BJ (cell line): ENCODE results near the gene ARAP1. TPM values are rescaled to one million over a fixed set of nuclear protein-coding genes. Genes with fewer than 3 reads are reported as not detected.

Experiments
- CTCF ChIA-PET: fragments of 350-600 bp; formaldehyde crosslinking; extraction: SDS; loops from one replicate; lab custom pipeline; 2021; ENCODE audit warnings: antibody characterized with exemption, inconsistent platforms; lab: Yijun Ruan, JAX
- POLR2A ChIA-PET: fragments of 300-600 bp; sonication (Branson Sonifier 250); formaldehyde crosslinking; extraction: SDS; loops from one replicate; lab custom pipeline; 2021; ENCODE audit warnings: antibody characterized with exemption; lab: Charles Lee
- DNase-seq: peaks from one replicate; pipeline ENCODE4 v3.0.0-alpha.2; 2011; ENCODE audit warnings: low read depth
- H3K27me3 ChIP-seq: 2 replicates; pipeline ENCODE4 v1.6.0; 2011; ENCODE audit warnings: low read length; ENCODE audit not compliant: control insufficient read depth, insufficient read depth
- H3K36me3 ChIP-seq: 2 replicates; pipeline ENCODE4 v1.5.1; 2011; ENCODE audit warnings: low read length; ENCODE audit not compliant: control insufficient read depth, insufficient read depth
- H3K4me3 ChIP-seq: 2 replicates; pipeline ENCODE4 v1.5.1; 2011; ENCODE audit warnings: low read depth, mild to moderate bottlenecking, control low read depth, low read length
- polyA plus RNA-seq: library from polyadenylated mRNA; depleted of rRNA; stranded (reverse); fragments of >200 nt; gene quantifications from 2 replicates; pipeline ENCODE4 v1.2.3, GENCODE V29; 2011
- TF ChIP-seq, protein P1 (sequence below): IDR thresholded peaks from 2 replicates; pipeline ENCODE4 v1.5.1; 2011; ENCODE audit warnings: low read depth, mild to moderate bottlenecking, control low read depth, inconsistent platforms, low read length, moderate library complexity; ENCODE audit not compliant: insufficient read depth

Gene ARAP1
- polyA plus RNA-seq, 1 experiment = 74.5 TPM

DNA sequence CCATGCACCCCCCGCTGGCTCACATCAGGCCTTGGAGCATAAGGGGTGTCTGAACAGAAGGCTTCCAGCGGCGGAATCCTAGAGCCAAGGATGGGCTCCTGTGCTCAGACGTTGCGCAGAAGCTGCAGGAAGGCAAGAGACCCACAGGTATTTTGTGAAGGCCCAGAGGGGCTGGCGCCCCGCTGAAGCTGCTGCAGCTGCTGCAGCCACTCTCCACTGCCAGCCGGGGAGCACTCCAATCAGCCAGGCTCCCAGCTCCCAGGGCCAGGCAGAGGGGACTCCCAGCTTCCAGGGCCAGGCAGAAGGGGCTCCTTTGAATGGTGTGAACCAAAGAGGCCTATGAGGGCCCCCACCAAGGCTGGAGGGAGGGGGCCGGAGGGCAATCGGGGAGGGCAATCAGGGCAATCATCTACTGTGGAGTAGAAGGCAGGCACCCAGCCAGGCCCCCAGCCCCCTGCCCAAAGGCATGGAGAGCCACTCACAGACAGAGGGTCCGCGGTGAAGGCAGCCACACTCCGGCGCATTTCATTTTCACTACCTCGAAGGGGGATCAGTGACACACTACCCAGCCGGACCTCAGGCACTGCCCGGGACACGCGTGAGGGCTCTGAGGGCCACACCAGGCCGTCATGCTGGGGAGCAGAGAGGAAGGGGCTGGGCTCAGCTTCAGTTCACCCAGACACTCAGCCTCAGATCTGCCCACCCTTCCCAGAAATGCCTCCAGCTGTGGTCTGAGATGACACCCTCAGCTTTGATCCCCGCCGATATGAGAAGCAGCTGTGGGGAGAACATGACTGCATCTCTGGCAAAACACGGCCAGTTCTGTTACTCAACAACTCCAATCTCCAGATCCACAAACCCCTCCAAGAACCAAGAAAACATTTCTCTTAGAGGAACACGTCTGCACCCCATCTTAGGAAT, 66.4 kb downstream of the ARAP1 start:
- Histone ChIP-seq H3K36me3 (peaks cover 29% of the 10 kb centered on the region), H3K4me3 (no peak overlapping the region), H3K27me3 (no peaks in the 10 kb centered on the region)
- TF ChIP-seq, protein P1, sequence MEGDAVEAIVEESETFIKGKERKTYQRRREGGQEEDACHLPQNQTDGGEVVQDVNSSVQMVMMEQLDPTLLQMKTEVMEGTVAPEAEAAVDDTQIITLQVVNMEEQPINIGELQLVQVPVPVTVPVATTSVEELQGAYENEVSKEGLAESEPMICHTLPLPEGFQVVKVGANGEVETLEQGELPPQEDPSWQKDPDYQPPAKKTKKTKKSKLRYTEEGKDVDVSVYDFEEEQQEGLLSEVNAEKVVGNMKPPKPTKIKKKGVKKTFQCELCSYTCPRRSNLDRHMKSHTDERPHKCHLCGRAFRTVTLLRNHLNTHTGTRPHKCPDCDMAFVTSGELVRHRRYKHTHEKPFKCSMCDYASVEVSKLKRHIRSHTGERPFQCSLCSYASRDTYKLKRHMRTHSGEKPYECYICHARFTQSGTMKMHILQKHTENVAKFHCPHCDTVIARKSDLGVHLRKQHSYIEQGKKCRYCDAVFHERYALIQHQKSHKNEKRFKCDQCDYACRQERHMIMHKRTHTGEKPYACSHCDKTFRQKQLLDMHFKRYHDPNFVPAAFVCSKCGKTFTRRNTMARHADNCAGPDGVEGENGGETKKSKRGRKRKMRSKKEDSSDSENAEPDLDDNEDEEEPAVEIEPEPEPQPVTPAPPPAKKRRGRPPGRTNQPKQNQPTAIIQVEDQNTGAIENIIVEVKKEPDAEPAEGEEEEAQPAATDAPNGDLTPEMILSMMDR = no peak
- ChIA-PET POLR2A (no interaction called here), CTCF (interaction anchor here (0.6 to 6.8 kb wide), 18 partner anchors 10 to 604 kb away, joined by 3 to 57 read pairs (median 4); partner anchors contain the start of gene STARD10)
- no peak for DNase-seq

DNA sequence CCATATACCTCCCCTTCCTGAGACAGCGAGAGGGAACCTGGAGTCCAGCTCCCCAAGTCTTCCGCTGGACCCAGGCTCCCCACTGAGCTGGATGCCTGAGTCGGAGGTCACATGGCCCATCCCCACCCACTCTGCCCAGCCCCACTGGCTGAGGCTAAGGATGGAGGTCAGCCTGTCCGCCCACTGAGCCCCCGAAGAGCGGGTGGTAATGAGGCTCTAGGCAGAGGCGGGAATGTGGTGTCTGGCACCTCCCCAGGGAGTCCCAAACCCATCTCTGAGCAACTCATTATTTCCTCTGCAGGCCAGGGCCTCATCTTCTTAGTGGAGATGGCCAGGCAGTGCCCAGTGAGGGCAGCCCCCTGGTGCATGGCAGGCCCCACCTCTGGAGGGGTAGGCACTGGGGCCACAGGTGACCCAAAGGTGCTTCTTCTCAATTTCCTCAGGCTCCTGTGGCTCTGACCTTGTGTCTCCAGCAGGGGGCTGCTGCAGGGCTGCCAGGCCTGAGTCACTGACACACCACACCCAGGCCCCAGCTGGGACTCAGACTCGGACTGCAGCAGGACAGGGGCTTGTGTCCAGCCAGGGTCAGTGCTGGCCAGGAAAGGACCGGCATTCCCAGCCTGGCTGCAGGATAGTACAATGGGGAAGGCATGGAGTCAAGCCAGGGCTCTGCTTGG, 67.8 kb downstream of the ARAP1 start:
- ChIA-PET POLR2A (interaction anchor here (0.7 kb wide), 1 partner anchor 306 kb away, joined by 3 read pairs; no protein-coding TSS in a partner anchor), CTCF (interaction anchor here (0.6 to 6.8 kb wide), 47 partner anchors 8 to 499 kb away, joined by 3 to 57 read pairs (median 4); partner anchors contain the start of gene STARD10)
- Histone ChIP-seq H3K4me3 (no peak overlapping the region), H3K27me3 (no peaks in the 10 kb centered on the region; the same call in 1 of the 2 replicates), H3K36me3 (peaks cover 27% of the 10 kb centered on the region)
- TF ChIP-seq, protein P1 = peak; percentile 79
- DNase-seq = no peak

DNA sequence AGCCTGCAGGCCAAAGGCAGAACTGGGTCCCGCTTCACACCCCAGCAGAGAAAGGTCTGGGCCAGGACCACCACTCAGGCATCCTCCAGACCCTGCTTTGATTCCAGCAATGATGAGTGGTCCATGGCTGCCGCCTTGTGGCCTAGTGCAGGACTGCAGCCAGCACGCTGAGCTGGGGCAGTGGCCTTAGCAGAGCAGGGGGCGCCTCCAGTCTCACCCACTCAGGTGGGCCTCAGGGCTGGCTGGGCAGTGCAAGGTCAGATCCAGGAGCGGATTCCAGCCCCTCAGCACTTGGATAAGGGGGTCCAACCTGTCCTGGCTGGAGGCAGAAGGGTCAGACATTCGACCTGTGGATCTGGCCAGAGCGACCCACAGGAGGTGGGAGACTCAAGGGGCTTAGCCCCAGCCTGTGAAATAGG, 68.4 kb downstream of the ARAP1 start:
- H3K4me3 ChIP-seq = no peak overlapping the region
- peaks cover 23% of the 10 kb centered on the region for H3K36me3 ChIP-seq
- TF ChIP-seq, protein P1 = peak; percentile 94
- ChIA-PET CTCF (interaction anchor here (0.6 to 6.8 kb wide), 42 partner anchors 8 to 499 kb away, joined by 3 to 57 read pairs (median 5); partner anchors contain the start of gene STARD10), POLR2A (interaction anchor here (0.7 kb wide), 1 partner anchor 306 kb away, joined by 3 read pairs; no protein-coding TSS in a partner anchor)
- DNase-seq = no peak
- H3K27me3 ChIP-seq = no peaks in the 10 kb centered on the region; the same call in 1 of the 2 replicates

DNA sequence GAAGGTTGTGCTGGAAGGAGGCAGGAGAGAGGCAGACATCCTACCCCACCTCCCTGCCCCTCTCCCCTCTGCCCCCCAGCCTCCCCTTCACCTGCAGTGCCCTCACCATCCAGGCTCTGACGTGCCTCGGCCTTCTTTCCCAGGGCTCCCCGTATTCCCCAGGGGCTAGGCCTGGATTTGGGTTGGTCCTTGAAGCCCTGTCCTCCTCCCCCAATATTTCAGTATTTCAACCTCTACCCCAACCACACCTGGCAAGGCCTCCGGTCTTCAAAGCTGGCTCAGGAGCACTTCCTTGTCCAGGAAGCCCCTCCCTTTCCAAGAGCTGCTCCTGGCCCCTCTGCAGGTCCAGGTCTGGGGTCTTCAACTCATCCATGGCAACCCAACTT, 69.4 kb downstream of the ARAP1 start:
- ChIA-PET CTCF (interaction anchor here (0.7 to 6.8 kb wide), 16 partner anchors 10 to 222 kb away, joined by 3 to 57 read pairs (median 7); partner anchors contain the start of gene STARD10), POLR2A (no interaction called here)
- no peak for DNase-seq
- Histone ChIP-seq H3K4me3 (no peak overlapping the region), H3K36me3 (peaks cover 18% of the 10 kb centered on the region), H3K27me3 (peaks cover 7% of the 10 kb centered on the region)
- TF ChIP-seq, protein P1 = no peak
